ENCODE results near the gene PROX2.

- TF ChIP-seq, protein P1, sequence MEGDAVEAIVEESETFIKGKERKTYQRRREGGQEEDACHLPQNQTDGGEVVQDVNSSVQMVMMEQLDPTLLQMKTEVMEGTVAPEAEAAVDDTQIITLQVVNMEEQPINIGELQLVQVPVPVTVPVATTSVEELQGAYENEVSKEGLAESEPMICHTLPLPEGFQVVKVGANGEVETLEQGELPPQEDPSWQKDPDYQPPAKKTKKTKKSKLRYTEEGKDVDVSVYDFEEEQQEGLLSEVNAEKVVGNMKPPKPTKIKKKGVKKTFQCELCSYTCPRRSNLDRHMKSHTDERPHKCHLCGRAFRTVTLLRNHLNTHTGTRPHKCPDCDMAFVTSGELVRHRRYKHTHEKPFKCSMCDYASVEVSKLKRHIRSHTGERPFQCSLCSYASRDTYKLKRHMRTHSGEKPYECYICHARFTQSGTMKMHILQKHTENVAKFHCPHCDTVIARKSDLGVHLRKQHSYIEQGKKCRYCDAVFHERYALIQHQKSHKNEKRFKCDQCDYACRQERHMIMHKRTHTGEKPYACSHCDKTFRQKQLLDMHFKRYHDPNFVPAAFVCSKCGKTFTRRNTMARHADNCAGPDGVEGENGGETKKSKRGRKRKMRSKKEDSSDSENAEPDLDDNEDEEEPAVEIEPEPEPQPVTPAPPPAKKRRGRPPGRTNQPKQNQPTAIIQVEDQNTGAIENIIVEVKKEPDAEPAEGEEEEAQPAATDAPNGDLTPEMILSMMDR (IDR thresholded peaks at IDR 0.05; ENCODE audit: low read length), result no peak
- TF ChIP-seq EZH2 (IDR thresholded peaks at IDR 0.05; ENCODE audit: borderline replicate concordance, low read length), result no peak
Observed at GRCh38 chr14:74917178-74917543, 41.2 kb upstream of the PROX2 start.

Measured in OCI-LY1 (cell line).